ENCODE data around the gene GRK6.
"Not testable (repeated sequence)": the region's sequence is repeated elsewhere in the genome, so short reads cannot be mapped to it uniquely, and the experiment has no call there.

GRK6 gene

GRCh38 chr5:177471610-177472356 lies 45.3 kb downstream of the GRK6 start:
- no peak for DNase-seq

- peak in 1 of 4 experiments; percentile 42 for DNase-seq
These were observed 46.3 kb downstream of the GRK6 start for GRCh38 chr5:177472460-177473442.

GRCh38 chr5:177473443-177474001 lies 47.0 kb downstream of the GRK6 start, which contains the start of gene DBN1:
TSS of gene DBN1 (minus strand) at chr5:177473634. CDS start at chr5:177473521, 113 bp downstream.
- peak in 1 of 4 experiments; percentile 56 for DNase-seq

- no peak for DNase-seq
These were observed 47.6 kb downstream of the GRK6 start for GRCh38 chr5:177474002-177474476.

- DNase-seq, result peak in 2 of 4 experiments; percentile 37 to 55
These were observed 48.5 kb downstream of the GRK6 start for GRCh38 chr5:177474846-177475562.

GRCh38 chr5:177475563-177476427 lies 49.3 kb downstream of the GRK6 start:
- DNase-seq, result no peak

GRCh38 chr5:177476531-177477233 lies 50.2 kb downstream of the GRK6 start:
- peak in 1 of 4 experiments; percentile 47 for DNase-seq

GRCh38 chr5:177477701-177478477 lies 51.4 kb downstream of the GRK6 start:
- DNase-seq, result no peak

GRCh38 chr5:177478711-177479646 lies 52.5 kb downstream of the GRK6 start:
- DNase-seq, result peak; percentile 84 to 91 (median 90)

GRCh38 chr5:177479774-177480173 lies 53.3 kb downstream of the GRK6 start:
- DNase-seq, result peak; percentile 53 to 76 (median 71)

- peak in 1 of 4 experiments; percentile 1 for DNase-seq
These were observed 55.9 kb downstream of the GRK6 start for GRCh38 chr5:177482359-177482795.

GRCh38 chr5:177483042-177483441 lies 56.6 kb downstream of the GRK6 start:
- DNase-seq, result peak in 1 of 4 experiments; percentile 1

GRCh38 chr5:177483994-177484901 lies 57.8 kb downstream of the GRK6 start:
- peak in 1 of 4 experiments; percentile 2 for DNase-seq

GRCh38 chr5:177484902-177485549 lies 58.5 kb downstream of the GRK6 start:
- DNase-seq, result peak in 1 of 4 experiments; percentile 1

- not testable (repeated sequence) for DNase-seq
These were observed 59.3 kb downstream of the GRK6 start for GRCh38 chr5:177485753-177486152.

- no peak for DNase-seq
These were observed 59.8 kb downstream of the GRK6 start for GRCh38 chr5:177486256-177486655.
